Hindlimb muscle (tissue), 1 donor: ENCODE results near the gene IGSF6. TPM values are rescaled to one million over a fixed set of nuclear protein-coding genes. Genes with fewer than 3 reads are reported as not detected.
"Not testable (repeated sequence)": the region's sequence is repeated elsewhere in the genome, so short reads cannot be mapped to it uniquely, and the experiment has no call there.

ENCODE experiments used
- DNase-seq: peaks from one replicate; pipeline ENCODE4 v3.0.0-alpha.2; 2013
- polyA plus RNA-seq: library from polyadenylated mRNA; unstranded; fragments of 120-200 nt; gene quantifications from one replicate; pipeline ENCODE4 v1.2.1, GENCODE V29; 2013; ENCODE audit not compliant: insufficient read length

The IGSF6 gene
- polyA plus RNA-seq, 1 donor: 4.5 TPM

DNA sequence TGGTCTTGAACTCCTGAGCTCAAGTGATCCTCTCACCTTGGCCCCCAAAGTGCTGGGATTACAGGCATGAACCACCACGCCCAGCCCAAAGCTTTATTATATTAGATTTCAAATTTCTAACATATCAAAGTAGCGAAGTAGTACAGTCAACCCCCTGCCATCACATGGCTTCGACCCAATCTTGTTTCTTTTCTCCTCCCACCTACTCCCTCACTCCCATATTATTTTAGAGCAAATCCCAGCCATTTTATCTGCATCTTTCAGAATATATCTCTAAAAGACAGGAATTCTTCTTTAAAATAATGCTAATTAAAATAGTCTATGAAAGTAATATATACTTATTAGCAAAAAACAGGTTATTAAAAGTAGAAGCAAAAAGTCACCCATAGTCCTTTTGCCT is 893 bp downstream of the IGSF6 start:
- DNase-seq: no peak

DNA sequence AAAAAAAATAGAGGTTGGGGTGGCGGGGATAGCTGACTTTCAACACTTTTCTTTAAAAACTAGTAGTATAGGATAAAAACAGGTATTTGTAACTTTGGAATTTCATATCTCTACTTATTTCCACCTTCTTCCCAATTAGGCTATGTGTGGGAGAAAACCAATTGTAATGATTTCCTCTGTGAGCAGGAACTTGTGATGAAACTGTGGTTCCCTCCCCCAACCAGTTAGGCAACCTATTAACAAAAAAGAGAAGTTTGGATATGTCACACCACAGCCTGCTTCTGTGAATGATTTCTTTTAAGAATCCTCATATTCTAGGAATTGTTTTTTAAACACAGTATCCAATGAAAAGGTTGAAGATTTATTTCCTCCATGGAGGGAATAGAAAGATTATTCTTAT is 1.9 kb downstream of the IGSF6 start:
- DNase-seq: no peak

DNA sequence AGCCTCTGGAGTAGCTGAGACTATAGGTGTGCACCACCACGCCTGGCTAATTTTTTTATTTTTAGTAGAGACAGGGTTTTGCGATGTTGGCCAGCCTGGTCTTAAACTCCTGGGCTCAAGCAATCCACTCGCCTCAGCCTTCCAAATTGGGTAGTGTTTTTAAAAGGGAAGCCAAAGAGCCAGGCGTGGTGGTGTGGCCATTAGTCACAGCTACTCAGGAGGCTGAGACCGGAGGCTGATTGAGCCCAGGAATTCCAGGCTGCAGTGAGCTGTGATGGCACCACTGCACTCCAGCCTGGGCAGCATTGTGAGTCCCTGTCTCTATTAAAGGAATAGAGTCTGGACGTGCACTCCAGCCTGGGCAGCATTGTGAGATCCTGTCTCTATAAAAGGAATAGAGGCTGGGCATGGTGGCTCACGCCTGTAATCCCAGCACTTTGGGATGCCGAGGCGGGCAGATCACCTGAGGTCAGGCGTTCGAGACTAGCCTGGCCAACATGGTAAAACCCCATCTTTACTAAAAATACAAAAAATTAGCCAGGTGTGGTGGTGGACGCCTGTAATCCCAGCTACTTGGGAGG is 2.5 kb downstream of the IGSF6 start:
- DNase-seq: not testable (repeated sequence)

DNA sequence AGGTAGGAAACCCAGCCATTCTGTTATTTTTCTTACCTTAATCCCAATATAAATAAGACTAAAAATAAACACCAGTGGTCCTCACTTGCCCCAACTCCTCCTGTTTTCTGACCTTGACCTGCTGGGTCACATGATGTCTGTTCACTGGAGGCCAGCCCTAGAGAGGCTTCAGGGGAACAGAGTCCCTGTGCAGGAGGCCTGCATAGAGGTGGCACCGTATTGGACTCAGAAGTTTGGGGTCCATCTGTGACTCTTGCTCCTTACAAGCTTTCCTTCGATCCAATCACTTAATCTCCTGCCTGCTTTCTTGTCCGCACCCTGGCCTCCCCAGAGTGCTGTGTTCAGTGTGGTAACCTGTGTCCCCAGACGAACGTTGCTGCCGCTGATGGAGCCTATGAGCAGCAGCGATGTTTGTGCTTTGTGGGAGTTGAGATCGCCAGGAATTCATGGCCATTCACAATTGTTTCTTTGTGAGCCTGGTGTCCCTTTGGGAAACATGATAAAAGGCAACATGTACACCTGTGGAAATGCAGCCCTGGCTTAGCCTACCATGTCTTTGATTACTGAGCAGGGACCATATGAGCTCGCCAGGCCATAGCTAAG is 4.7 kb downstream of the IGSF6 start:
- no peak for DNase-seq

DNA sequence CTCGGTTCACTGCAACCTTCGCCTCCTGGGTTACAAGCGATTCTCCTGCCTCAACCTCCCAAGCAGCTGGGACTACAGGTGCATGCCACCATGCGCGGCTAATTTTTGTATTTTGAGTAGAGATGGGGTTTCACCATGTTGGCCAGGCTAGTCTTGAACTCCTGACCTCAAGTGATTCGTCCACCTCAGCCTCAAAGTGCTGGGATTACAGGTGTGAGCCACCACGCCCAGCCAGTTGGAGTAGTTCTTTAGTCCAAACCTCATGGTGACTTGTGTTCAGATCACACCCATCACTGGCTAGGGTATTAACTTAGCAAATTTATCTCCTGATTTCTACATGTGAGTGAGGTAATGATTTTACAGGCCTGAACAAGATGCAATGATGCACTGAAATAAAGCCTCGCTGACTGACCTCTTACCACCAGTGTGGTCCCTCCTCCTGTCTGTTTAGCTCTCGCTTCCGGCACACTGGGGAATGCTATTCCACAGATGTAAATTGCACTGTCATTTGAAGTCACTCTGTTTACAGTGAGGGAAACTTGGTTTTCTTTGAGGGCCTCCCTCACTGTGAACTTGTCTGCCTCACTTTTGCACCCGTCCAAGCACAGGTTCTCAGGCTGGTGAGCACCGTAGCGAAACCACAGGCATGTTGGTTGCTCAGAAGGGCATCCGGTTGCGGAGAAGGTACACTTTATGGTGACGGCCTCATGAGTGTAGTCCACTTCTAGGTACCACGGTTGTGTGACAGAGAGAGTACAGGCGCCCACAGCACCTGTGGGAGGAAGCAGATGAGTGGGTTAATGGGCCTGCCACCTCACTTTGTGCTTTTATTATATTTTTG is 5.5 kb downstream of the IGSF6 start:
- DNase-seq: no peak

DNA sequence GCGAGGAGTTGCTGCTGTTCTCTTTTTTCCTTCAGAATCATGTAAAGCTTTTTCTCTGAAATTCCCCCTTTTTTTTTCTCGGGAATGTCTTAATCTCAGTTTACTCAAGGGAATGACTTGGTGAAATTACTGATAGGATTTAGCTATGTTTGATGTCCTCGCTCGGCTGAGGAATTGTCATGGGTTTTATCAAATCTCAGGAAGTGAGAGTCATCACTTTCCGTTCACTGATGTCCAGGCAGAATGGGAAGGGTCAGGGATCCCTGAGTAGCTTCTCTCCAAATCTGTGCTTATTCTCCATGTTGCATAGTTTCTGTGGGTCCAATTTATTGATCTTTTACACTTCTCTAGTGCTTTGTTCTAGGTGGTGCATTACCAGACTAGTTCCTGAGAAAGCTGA is 6.3 kb downstream of the IGSF6 start:
- DNase-seq: no peak

DNA sequence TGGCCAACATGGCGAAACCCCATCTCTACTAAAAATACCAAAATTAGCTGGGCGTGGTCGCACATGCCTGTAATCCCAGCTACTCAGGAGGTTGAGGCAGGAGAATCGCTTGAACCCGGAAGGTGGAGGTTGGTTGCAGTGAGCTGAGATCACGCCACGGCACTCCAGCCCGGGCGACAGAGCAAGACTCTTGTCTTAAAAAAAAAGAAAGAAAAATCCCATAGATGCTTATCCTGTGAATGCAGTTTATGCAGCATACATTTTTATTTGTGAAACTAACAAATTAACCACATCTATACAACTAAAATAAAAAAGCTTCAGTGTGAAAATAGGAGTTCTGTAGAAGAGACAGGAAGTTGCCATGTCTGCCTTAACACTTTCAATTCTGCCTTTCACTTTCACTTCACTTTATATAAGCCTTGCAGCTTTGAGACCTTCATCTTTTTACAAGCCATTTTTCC is 7.1 kb downstream of the IGSF6 start:
- no peak for DNase-seq

DNA sequence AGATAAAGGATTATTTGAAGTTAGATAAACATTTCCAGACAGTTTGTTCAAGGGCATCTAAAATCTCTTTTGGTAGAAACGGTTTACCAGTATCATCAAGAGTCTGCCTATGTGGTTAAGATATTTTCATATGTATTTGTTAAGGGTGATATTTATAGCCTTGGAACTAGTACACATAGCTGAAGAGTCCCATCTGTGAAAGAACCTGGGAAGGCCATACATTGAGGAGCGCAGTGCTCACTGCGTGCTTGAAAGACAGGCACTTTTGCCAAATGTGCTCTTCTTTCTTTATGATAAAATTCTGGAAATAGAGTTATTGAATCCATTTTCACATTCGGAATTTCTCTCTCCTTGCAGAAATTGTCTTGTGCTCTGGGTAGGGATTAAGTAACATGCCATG is 7.7 kb downstream of the IGSF6 start:
- DNase-seq: no peak

DNA sequence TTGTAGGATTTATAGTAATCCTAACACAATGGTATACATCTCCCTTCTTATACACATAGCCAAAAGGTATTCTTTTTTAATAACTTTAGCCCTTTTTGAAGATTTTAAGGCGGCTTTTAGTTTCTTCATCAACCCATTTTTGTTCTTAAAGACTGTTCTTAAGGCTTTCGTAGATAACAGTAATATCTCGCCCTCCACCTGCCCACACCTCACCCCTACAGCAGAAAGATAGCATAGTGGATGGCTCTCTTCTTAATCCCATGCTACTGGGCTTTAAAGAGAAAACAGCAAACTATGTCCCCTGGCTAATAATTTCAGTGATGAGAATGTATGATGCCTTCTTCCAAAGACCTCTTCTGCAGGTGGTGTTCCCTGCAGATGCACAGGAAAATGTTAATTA is 8.6 kb downstream of the IGSF6 start:
- no peak for DNase-seq

DNA sequence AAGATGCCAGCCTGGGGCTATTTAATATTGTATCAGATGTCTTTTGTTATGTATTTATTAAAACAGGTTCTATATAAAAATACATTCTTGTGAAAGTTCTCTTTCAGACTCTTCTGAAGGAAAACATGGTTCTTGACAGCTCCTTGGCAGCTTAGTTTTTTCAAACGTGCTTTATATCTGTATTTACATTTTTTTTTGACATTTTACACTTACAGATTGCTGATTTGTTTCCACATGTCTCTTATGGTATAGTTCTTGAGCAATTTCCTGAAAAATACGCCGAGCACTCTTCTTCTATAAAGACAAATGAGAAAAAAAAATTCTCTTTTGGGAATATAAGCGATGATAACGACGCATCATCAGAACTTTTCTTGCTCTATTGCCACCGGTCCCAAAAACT is 9.5 kb downstream of the IGSF6 start:
- no peak for DNase-seq

DNA sequence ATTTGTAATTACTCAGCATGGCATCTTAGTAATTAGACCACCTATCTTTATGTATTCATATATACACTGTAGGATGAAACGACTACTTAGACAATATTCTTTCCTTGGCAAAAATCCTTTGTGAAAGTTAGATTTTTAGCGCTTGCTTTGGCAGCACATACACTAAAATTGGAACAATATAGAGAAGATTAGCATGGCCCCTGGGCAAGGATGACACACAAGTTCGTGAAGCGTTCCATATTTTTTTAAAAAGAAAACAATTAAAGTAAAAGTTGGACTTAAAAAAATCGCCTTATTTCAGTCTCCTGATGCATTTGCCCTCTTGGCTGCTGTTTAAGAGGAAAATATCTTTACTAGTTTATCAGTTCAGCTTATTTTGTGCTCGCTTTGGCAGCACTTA is 10.5 kb downstream of the IGSF6 start:
- no peak for DNase-seq

DNA sequence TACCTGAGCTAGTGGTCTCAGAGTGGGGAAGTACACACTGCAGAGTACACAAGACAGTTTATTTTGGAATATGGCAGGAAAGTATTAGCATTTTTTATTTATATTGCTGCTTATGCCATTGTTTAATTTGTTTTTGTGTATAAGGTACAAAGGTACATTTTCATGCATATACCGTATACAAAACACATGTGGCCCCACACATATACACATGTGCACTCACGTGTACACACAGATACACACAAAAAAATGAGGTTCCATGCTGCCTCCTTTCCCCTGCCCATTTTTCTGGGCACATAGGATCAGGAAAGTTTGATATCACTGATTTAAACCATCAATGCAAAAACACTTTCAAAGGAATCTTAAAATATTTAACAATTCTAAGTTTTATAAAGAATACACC is 12.9 kb downstream of the IGSF6 start:
- DNase-seq: no peak

DNA sequence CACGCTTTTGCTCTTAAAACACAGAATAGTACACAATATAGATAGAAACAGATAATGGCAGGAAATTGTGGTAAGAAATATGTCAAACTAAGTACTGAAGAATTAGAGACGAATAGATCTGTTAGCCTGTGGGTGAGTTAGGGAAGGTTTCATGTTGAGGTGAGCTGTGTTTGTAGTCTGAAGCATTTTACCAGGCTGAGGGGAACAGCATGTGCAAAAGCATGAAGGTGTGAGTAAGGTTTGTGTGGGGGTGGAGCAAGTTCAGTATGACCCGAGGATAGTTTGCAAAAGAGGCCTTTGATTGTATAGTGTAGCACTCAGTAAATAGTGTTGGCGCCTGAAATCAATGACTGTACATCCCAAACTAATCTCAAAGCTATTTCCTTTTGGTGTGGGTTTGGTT is 13.8 kb downstream of the IGSF6 start:
- no peak for DNase-seq

DNA sequence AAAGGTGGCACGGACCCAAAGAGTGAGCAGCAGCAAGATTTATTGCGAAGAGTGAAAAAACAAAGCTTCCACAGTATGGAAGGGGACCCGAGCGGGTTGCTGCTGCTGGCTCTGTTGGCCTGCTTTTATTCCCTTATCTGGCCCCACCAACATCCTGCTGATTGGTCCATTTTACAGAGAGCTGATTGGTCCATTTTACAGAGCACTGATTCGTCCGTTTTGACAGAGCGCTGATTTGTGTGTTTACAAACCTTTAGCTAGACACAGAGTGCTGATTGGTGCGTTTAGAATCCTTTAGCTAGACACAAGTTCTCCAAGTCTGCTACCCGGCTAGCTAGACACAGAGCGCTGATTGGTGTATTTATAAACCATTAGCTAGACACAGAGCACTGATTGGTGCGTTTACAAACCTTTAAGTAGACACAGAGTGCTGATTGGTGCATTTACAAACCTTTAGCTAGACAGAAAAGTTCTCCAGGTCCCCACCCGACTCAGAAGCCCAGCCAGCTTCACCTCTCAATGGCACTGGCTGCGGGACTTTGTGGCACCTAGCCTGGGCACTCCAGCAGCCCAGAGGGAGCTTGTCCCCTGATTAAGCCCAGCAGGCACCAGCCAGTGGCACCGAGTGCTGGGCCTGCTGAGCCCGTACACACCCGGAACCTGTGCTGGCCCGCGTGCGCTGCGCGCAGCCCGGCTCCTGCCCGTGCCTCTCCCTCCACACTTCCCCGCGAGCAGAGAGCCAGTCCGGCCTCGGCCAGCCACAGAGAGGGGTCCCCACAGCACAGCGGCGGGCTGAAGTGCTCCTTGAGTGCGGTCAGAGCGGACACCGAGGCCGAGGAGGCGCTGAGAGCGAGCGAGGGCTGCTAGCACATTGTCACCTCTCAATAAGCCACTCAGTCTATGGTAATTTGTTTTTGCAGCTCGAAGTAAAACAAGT is 15.1 kb downstream of the IGSF6 start:
- no peak for DNase-seq

DNA sequence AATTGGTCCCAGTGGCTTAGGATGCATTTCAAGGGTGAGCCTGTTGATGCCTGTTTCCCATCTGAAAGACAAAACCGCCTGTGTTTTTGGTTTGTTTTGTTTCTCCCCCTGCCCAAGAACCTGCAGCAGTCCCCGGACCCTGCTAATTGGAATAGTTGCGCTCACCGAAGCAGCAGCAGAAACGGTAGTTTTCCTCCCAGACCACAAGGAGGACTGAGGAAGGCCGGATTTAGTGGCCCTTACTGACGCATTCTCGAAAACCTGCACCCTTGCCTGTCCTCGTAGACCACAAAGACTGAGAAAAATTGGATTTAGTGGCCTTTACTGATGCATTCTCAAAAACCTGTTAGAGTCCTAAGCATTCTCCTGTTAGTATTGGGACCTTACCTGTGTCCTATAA is 16.7 kb downstream of the IGSF6 start:
- not testable (repeated sequence) for DNase-seq

DNA sequence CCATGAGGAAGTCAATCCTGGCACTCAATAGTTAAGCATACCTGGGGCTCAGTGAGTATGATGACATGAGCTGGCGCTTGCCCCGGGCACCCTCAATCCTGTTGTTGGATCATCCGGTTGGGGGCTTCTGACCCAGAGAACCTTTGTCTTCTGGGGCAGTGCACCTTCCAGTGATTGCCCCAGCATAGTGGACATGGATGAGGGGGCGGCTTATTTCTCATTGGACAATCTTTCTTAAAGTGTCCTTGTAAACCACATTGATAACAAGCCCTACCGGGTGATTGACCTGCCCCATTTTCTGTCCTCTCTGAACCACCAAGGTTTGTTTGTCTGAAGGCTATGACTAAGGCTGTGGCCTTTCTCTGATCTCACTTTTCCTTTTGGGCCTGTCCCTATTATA is 18.2 kb downstream of the IGSF6 start:
- no peak for DNase-seq

DNA sequence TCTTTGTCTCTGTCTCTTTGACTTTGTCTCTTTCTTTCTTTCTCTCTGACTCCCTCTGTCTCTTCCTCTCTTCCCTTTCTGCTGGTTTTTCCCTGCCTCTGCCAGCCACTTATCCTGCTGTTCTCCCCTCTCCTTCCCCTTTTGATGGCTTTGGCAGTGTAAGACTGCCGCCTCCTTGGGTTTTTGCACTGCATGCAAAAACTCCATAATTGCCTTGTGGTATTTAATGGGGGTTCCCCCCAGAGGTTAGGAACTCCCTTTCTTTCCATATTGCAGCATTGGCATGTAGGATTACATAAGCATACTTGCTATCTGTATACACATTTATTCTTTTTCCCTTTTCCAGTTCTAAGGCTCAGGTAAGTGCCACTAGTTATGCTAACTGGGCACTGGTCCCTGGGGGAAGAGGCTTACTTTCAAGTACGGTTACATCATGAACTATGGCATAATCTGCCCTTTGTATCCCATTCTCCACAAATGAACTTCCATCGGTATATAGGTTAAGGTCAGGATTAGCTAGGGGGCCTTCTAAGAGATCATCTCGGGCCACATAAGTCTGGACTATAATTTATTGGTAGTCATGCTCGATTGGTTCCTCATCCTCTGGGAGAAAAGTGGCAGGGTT is 20.3 kb downstream of the IGSF6 start:
- not testable (repeated sequence) for DNase-seq

DNA sequence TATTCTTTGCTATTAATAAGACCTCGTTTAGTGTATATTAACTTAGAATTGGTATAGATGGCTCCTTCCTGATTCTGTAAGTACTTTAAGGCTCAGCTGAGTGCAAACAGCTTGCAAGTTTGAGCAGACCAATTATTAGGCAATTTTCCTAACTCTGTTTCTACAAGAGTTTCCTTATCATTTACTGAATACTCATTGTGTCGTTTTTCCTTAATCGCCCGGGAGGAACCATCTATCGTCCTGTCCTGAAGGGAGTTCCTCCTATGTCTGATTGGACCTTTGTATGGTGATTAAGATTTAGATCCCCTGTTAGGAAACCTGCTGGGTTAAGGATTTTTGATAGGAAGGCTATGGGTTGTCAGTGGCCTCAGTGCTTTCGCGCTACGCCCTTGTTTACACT is 21.0 kb downstream of the IGSF6 start:
- not testable (repeated sequence) for DNase-seq

DNA sequence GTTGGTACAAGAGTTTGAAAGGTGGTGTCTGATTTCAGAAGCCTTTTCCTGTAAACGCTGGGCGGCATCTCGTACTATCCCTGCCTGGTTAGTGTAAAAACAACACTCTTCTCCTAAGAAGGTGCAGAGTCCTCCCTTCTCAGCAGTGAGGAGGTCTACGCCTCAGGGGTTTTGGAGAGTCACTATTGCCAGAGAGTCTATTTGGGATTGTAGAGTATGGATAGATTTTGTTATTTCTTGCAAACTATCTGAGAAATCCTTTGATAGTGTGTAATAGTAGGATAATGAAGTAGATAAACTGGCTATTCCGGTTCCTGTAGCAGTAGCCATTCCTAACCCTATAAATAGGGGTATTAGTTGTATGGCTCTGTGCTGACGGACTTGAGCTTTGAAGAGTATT is 21.5 kb downstream of the IGSF6 start:
- not testable (repeated sequence) for DNase-seq

DNA sequence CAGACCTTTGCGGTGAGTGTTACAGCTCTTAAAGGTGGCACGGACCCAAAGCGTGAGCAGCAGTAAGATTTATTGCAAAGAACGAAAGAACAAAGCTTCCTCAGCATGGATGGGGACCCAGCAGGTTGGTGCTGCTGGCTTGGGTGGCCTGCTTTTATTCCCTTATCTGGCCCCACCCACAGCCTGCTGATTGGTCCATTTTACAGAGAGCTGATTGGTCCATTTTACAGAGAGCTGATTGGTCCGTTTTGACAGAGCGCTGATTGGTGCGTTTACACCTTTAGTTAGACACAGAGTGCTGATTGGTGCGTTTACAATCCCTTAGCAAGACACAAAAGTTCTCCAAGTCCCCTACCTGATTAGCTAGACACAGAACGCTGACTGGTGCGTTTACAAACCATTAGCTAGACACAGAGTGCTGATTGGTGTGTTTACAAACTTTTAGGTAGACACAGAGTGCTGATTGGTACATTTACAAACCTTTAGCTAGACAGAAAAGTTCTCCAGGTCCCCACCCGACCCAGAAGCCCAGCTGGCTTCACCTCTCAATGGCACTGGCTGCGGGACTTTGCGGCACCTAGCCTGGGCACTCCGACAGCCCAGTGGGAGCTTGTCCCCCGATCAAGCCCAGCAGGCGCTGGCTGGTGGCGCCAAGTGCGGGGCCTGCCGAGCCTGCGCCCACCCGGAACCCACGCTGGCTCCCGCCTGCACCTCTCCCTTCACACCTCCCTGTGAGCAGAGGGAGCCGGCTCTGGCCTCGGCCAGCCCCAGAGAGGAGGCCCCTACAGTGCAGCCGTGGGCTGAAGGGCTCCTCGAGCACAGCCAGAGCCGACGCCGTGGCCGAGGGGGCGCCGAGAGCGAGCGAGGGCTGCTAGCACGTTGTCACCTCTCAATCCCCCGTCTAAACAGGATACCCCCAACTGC is 22.5 kb downstream of the IGSF6 start:
- DNase-seq: not testable (repeated sequence)

DNA sequence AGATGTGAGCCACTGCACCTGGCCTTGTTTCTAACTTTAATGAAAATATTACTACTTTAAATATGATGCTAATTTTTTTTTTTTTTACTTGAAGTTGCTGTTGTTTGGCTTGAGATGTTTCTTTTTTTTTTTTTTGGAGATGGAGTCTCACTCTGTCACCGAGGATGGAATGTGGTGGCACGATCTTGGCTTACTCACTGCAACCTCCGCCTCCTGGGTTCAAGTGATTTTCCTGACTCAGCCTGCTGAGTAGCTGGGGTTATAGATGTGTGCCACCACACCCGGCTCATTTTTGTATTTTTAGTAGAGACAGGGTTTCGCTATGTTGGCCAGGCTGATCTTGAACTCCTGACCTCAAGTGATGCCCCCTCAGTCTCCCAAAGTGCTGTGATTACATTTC is 23.6 kb downstream of the IGSF6 start:
- DNase-seq: no peak
